Vagina (tissue), 2 donors: Measurements from ENCODE around the gene ENO3. TPM values are rescaled to one million over a fixed set of nuclear protein-coding genes. Genes with fewer than 3 reads are reported as not detected.
A peak's percentile ranks its signal among the peaks of the same experiment; 100 is the strongest.

ENCODE experiments used
- DNase-seq, 2 donors: peaks; one replicate each; pipeline ENCODE4 v3.0.0-alpha.2; 2017; ENCODE audit errors: extremely low spot score in 2 of 2
- H3K27ac ChIP-seq: fragments of 200-600 bp; sonication (generic); one replicate; pipeline ENCODE4 v1.5.1; 2019
- H3K27me3 ChIP-seq: fragments of 200-600 bp; sonication (generic); one replicate; pipeline ENCODE4 v1.5.1; 2019
- H3K36me3 ChIP-seq, 2 donors: fragments of 200-600 bp; sonication (generic); one replicate each; pipeline ENCODE4 v1.5.1; 2017 to 2019
- H3K4me1 ChIP-seq: fragments of 200-600 bp; sonication (generic); one replicate; pipeline ENCODE4 v1.5.1; 2019
- H3K4me3 ChIP-seq, 2 donors: fragments of 200-600 bp; sonication (generic); 1 replicate in 1 of 2; 2 replicates in 1 of 2; pipeline ENCODE4 v1.5.1; 2016 to 2019
- H3K9me3 ChIP-seq: fragments of 200-600 bp; sonication (generic); one replicate; pipeline ENCODE4 v1.5.1; 2019
- CTCF ChIP-seq, 3 experiments: fragments of 450-650 bp in 2 of 3; fragments of 200-600 bp in 1 of 3; sonication (generic) in 1 of 3; IDR thresholded peaks; one replicate each; pipeline ENCODE4 v1.5.1; 2017 to 2019; ENCODE audit warnings: antibody characterized with exemption in 3 of 3, mild to moderate bottlenecking in 2 of 3, moderate library complexity in 2 of 3
- POLR2A ChIP-seq, 2 donors: fragments of 450-650 bp; IDR thresholded peaks; one replicate each; pipeline ENCODE4 v1.6.1; 2017; ENCODE audit warnings: antibody characterized with exemption in 2 of 2, mild to moderate bottlenecking in 2 of 2, moderate library complexity in 2 of 2
- POLR2AphosphoS5 ChIP-seq, 2 donors: sonication (generic); formaldehyde crosslinking; IDR thresholded peaks; one replicate each; pipeline ENCODE4 v1.9.0; 2017; ENCODE audit warnings: antibody characterized with exemption in 2 of 2, mild to moderate bottlenecking in 2 of 2, low read depth in 1 of 2; ENCODE audit not compliant: insufficient read depth in 1 of 2
- intact Hi-C: fragments of 100-400 bp; cut with DNase I; formaldehyde crosslinking; loops from one replicate; pipeline ENCODE4 v1.15.1; 2023
- total RNA-seq: library from RNA; depleted of rRNA; stranded (reverse); fragments of >200 nt; gene quantifications from one replicate; pipeline ENCODE4 v1.2.3, GENCODE V29; 2016

ENO3 gene
- total RNA-seq, 1 donor from 2014 or later: 5.6 TPM

- no peak for DNase-seq
- Histone ChIP-seq H3K9me3 (no peaks in the 10 kb centered on the region), H3K4me1 (peaks cover 10% of the 10 kb centered on the region), H3K4me3 (no peak overlapping the region), H3K27me3 (no peaks in the 10 kb centered on the region), H3K27ac (no peak overlapping the region), H3K36me3 (peaks cover 0 to 63% of the 10 kb centered on the region in 2 donors)
- intact Hi-C loops: no loop called here
- no peak for TF ChIP-seq POLR2A (IDR thresholded peaks at IDR 0.05)
- TF ChIP-seq POLR2AphosphoS5 (IDR thresholded peaks at IDR 0.05; ENCODE audit: insufficient read depth in 1 of 2, low read depth in 1 of 2): no peak
- no peak for TF ChIP-seq CTCF (IDR thresholded peaks at IDR 0.05)
These were observed 23.3 kb downstream of the ENO3 start for GRCh38 chr17:4974115-4974670.

DNA sequence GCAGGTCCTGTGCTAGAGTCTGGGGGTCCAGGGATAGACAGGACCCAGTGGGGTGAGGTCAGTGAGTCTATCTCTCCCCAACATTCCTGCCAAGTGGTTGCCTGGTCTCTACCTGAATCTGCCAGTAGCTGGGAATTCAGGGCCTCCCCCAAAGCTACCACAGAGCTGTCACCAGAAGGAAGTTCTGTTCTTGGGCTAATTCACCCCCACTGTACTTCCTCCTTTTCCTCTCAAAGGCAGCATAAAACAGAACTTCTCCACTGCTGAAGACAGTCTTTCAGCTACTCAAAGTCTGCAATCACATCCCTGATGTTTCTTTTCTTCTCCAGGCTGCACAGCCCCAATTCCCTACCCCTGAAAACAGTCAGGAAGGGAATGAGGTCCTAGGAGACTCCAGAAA is 27.8 kb downstream of the ENO3 start:
- no peak overlapping the region for H3K27ac ChIP-seq
- no peak overlapping the region for H3K4me3 ChIP-seq
- intact Hi-C loops: no loop called here
- H3K9me3 ChIP-seq: no peaks in the 10 kb centered on the region
- no peaks in the 10 kb centered on the region for H3K27me3 ChIP-seq
- no peak for DNase-seq
- no peaks in the 10 kb centered on the region for H3K4me1 ChIP-seq
- TF ChIP-seq POLR2A (IDR thresholded peaks at IDR 0.05) (no peak), POLR2AphosphoS5 (IDR thresholded peaks at IDR 0.05; ENCODE audit: insufficient read depth in 1 of 2, low read depth in 1 of 2) (no peak), CTCF (IDR thresholded peaks at IDR 0.05) (no peak)
- peaks cover 0 to 58% of the 10 kb centered on the region in 2 donors for H3K36me3 ChIP-seq

GRCh38 chr17:4980644-4981216 is 29.8 kb downstream of the ENO3 start:
- intact Hi-C loops: loop anchor here (5.0 to 10.0 kb wide), 2 partner anchors 54 to 73 kb away; partner anchors contain the start of gene SLC52A1
- peaks cover 0 to 52% of the 10 kb centered on the region in 2 donors for H3K36me3 ChIP-seq

GRCh38 chr17:4982305-4982704 is 31.4 kb downstream of the ENO3 start:
- Histone ChIP-seq H3K9me3 (no peaks in the 10 kb centered on the region), H3K36me3 (peaks cover 0 to 37% of the 10 kb centered on the region in 2 donors), H3K27ac (no peak overlapping the region), H3K27me3 (no peaks in the 10 kb centered on the region), H3K4me3 (no peak overlapping the region), H3K4me1 (peaks cover 17% of the 10 kb centered on the region)
- intact Hi-C loops: loop anchor here (5.0 to 10.0 kb wide), 2 partner anchors 52 to 75 kb away; partner anchors contain the start of gene SLC52A1
- TF ChIP-seq POLR2A (IDR thresholded peaks at IDR 0.05): no peak
- no peak for TF ChIP-seq CTCF (IDR thresholded peaks at IDR 0.05)
- TF ChIP-seq POLR2AphosphoS5 (IDR thresholded peaks at IDR 0.05; ENCODE audit: insufficient read depth in 1 of 2, low read depth in 1 of 2): no peak
- DNase-seq: no peak

More at GRCh38 chr17:4980644-4981216, 29.8 kb downstream of the ENO3 start:
- TF ChIP-seq CTCF (IDR thresholded peaks at IDR 0.05): peak; percentile 41 to 71 (median 59)
- TF ChIP-seq POLR2A (IDR thresholded peaks at IDR 0.05): no peak
- Histone ChIP-seq H3K27ac (no peak overlapping the region), H3K27me3 (no peaks in the 10 kb centered on the region), H3K4me1 (peaks cover 4% of the 10 kb centered on the region), H3K4me3 (no peak overlapping the region), H3K9me3 (no peaks in the 10 kb centered on the region)
- no peak for DNase-seq

- H3K36me3 ChIP-seq: peaks cover 0 to 12% of the 10 kb centered on the region in 2 donors
- H3K27ac ChIP-seq: peak overlapping the region; percentile 89
- no peak for DNase-seq
- no peaks in the 10 kb centered on the region for H3K9me3 ChIP-seq
- TF ChIP-seq POLR2AphosphoS5 (IDR thresholded peaks at IDR 0.05; ENCODE audit: insufficient read depth in 1 of 2, low read depth in 1 of 2): no peak
- H3K4me3 ChIP-seq: peak overlapping the region; percentile 66 to 95
- intact Hi-C loops: loop anchor here (10.0 kb wide), 1 partner anchor 48 kb away; the partner anchor contains the start of gene SLC52A1
- no peaks in the 10 kb centered on the region for H3K27me3 ChIP-seq
- peaks cover 32% of the 10 kb centered on the region for H3K4me1 ChIP-seq
These were observed 35.5 kb downstream of the ENO3 start for GRCh38 chr17:4986403-4986802.
